ENCODE data around the gene TRPM3. TPM values are rescaled to one million over a fixed set of nuclear protein-coding genes. Genes with fewer than 3 reads are reported as not detected.

TRPM3 gene
- not detected in 5 replicates for total RNA-seq (2022; extraction: Qiagen RNA extraction)

GRCh38 chr9:71121275-71122021 lies at the start of gene TRPM3:
TRPM3 (minus strand) TSS chr9:71121621; CDS start chr9:71121354, 267 bp downstream.

Data from A549 treated with CORT108297 at 1 μM for 4 hours (cell line).